Stimulated activated CD8-positive, alpha-beta memory T cell treated with anti-CD3 and anti-CD28 coated beads, Interleukin-4, amount 100 ng/mL, for 48 hours (primary cell): ENCODE data around the gene APOL2.
"Not testable (repeated sequence)": the region's sequence is repeated elsewhere in the genome, so short reads cannot be mapped to it uniquely, and the experiment has no call there.

ENCODE experiments used
- DNase-seq: peaks from one replicate; pipeline ENCODE4 v3.0.0-alpha.2; 2020

The APOL2 gene

GRCh38 chr22:36239401-36240171 lies at the start of gene APOL2:
APOL2 (minus strand) TSS chr22:36239527; CDS start chr22:36233162, 6,365 bp downstream.
- peak; percentile 89 for DNase-seq

- DNase-seq: no peak
These were observed 49.5 kb upstream of the APOL2 start for GRCh38 chr22:36288571-36289405.

- DNase-seq: no peak
These were observed 48.7 kb upstream of the APOL2 start for GRCh38 chr22:36287881-36288515.

GRCh38 chr22:36286096-36286957 lies 47.0 kb upstream of the APOL2 start:
- DNase-seq: peak; percentile 86

GRCh38 chr22:36285545-36285944 lies 46.2 kb upstream of the APOL2 start:
- no peak for DNase-seq

- DNase-seq: no peak
These were observed 45.7 kb upstream of the APOL2 start for GRCh38 chr22:36285017-36285416.

- DNase-seq: no peak
These were observed 44.8 kb upstream of the APOL2 start for GRCh38 chr22:36284171-36284571.

- no peak for DNase-seq
These were observed 43.1 kb upstream of the APOL2 start for GRCh38 chr22:36282328-36282831.

- no peak for DNase-seq
These were observed 42.5 kb upstream of the APOL2 start for GRCh38 chr22:36281781-36282327.

- no peak for DNase-seq
These were observed 41.1 kb upstream of the APOL2 start for GRCh38 chr22:36280379-36280778.

- DNase-seq: no peak
These were observed 39.9 kb upstream of the APOL2 start for GRCh38 chr22:36279219-36279666.

- DNase-seq: peak; percentile 76
These were observed 38.4 kb upstream of the APOL2 start for GRCh38 chr22:36277482-36278291.

GRCh38 chr22:36274531-36274930 lies 35.2 kb upstream of the APOL2 start:
- no peak for DNase-seq

GRCh38 chr22:36271951-36272350 lies 32.6 kb upstream of the APOL2 start:
- not testable (repeated sequence) for DNase-seq

- not testable (repeated sequence) for DNase-seq
These were observed 31.9 kb upstream of the APOL2 start for GRCh38 chr22:36271231-36271630.

- no peak for DNase-seq
These were observed 28.7 kb upstream of the APOL2 start for GRCh38 chr22:36267896-36268485.

GRCh38 chr22:36267058-36267457 lies 27.7 kb upstream of the APOL2 start:
- peak; percentile 19 for DNase-seq

GRCh38 chr22:36263886-36264664 lies 24.7 kb upstream of the APOL2 start:
- not testable (repeated sequence) for DNase-seq

GRCh38 chr22:36263216-36263673 lies 23.9 kb upstream of the APOL2 start:
- not testable (repeated sequence) for DNase-seq

GRCh38 chr22:36262307-36262706 lies 23.0 kb upstream of the APOL2 start:
- DNase-seq: not testable (repeated sequence)
